Measurements from ENCODE around the gene IKZF3.

The IKZF3 gene

GRCh38 chr17:39739885-39740356 lies 124.2 kb downstream of the IKZF3 start:
- Histone ChIP-seq H3K27me3 (replicated peaks in 2 of 5; ENCODE audit: control insufficient read depth in 4 of 5, insufficient read depth in 5 of 5, low read length in 4 of 5) (peaks cover 0 to 83% (median 48%) of the 10 kb centered on the region in 5 experiments), H3K9me3 (ENCODE audit: control extremely low read depth in 1 of 5, control insufficient read depth in 4 of 5, insufficient read depth in 2 of 5, low read depth in 1 of 5, low read length in 4 of 5) (no peaks in the 10 kb centered on the region), H3K4me3 (ENCODE audit: control insufficient read depth in 1 of 7, extremely low read depth in 1 of 7, insufficient read depth in 4 of 7, low read depth in 2 of 7, low read length in 6 of 7) (no peak overlapping the region), H3K4me1 (ENCODE audit: control extremely low read depth in 1 of 4, control insufficient read depth in 4 of 4, insufficient read depth in 4 of 4, low read length in 3 of 4) (peaks cover 0 to 25% (median 10%) of the 10 kb centered on the region in 4 experiments), H3K36me3 (ENCODE audit: control insufficient read depth in 4 of 4, insufficient read depth in 4 of 4, low read length in 3 of 4) (no peaks in the 10 kb centered on the region), H3K27ac (ENCODE audit: insufficient read depth in 1 of 2, low read depth in 1 of 2, low read length in 2 of 2, poor library complexity in 1 of 2, severe bottlenecking in 2 of 2) (no peak overlapping the region)
- DNase-seq = no peak
- POLR2A ChIA-PET = no interaction called here
- WGBS (ENCODE audit: insufficient coverage) = 45% methylated on average over 5 of the region's 9 CpGs
- CTCF ChIA-PET = no interaction called here

- ChIA-PET POLR2A (no interaction called here), CTCF (no interaction called here)
- Histone ChIP-seq H3K27ac (ENCODE audit: insufficient read depth in 1 of 2, low read depth in 1 of 2, low read length in 2 of 2, poor library complexity in 1 of 2, severe bottlenecking in 2 of 2) (no peak overlapping the region), H3K4me1 (ENCODE audit: control extremely low read depth in 1 of 4, control insufficient read depth in 4 of 4, insufficient read depth in 4 of 4, low read length in 3 of 4) (peaks cover 0 to 25% (median 10%) of the 10 kb centered on the region in 4 experiments), H3K36me3 (ENCODE audit: control insufficient read depth in 4 of 4, insufficient read depth in 4 of 4, low read length in 3 of 4) (no peaks in the 10 kb centered on the region), H3K4me3 (ENCODE audit: control insufficient read depth in 1 of 7, extremely low read depth in 1 of 7, insufficient read depth in 4 of 7, low read depth in 2 of 7, low read length in 6 of 7) (peak overlapping the region in 2 of 7 experiments; percentile 23 to 55), H3K9me3 (ENCODE audit: control extremely low read depth in 1 of 5, control insufficient read depth in 4 of 5, insufficient read depth in 2 of 5, low read depth in 1 of 5, low read length in 4 of 5) (no peaks in the 10 kb centered on the region), H3K27me3 (replicated peaks in 2 of 5; ENCODE audit: control insufficient read depth in 4 of 5, insufficient read depth in 5 of 5, low read length in 4 of 5) (peaks cover 0 to 80% (median 48%) of the 10 kb centered on the region in 5 experiments)
- 3% methylated on average over 23 of the region's 32 CpGs for WGBS (ENCODE audit: insufficient coverage)
- no peak for DNase-seq
These were observed 124.9 kb downstream of the IKZF3 start for GRCh38 chr17:39738983-39739884.

GRCh38 chr17:39738568-39738901 lies 125.6 kb downstream of the IKZF3 start:
- no peaks in the 10 kb centered on the region for H3K36me3 ChIP-seq (ENCODE audit: control insufficient read depth in 4 of 4, insufficient read depth in 4 of 4, low read length in 3 of 4)
- H3K9me3 ChIP-seq (ENCODE audit: control extremely low read depth in 1 of 5, control insufficient read depth in 4 of 5, insufficient read depth in 2 of 5, low read depth in 1 of 5, low read length in 4 of 5) = no peaks in the 10 kb centered on the region
- WGBS (ENCODE audit: insufficient coverage) = 0% methylated on average over 8 of the region's 13 CpGs
- peak overlapping the region in 2 of 7 experiments; percentile 11 to 16 for H3K4me3 ChIP-seq (ENCODE audit: control insufficient read depth in 1 of 7, extremely low read depth in 1 of 7, insufficient read depth in 4 of 7, low read depth in 2 of 7, low read length in 6 of 7)
- POLR2A ChIA-PET = no interaction called here
- peaks cover 0 to 78% (median 47%) of the 10 kb centered on the region in 5 experiments for H3K27me3 ChIP-seq (replicated peaks in 2 of 5; ENCODE audit: control insufficient read depth in 4 of 5, insufficient read depth in 5 of 5, low read length in 4 of 5)
- DNase-seq = peak in 2 of 3 donors; percentile 34 to 45
- peaks cover 0 to 25% (median 10%) of the 10 kb centered on the region in 4 experiments for H3K4me1 ChIP-seq (ENCODE audit: control extremely low read depth in 1 of 4, control insufficient read depth in 4 of 4, insufficient read depth in 4 of 4, low read length in 3 of 4)
- CTCF ChIA-PET = no interaction called here
- no peak overlapping the region for H3K27ac ChIP-seq (ENCODE audit: insufficient read depth in 1 of 2, low read depth in 1 of 2, low read length in 2 of 2, poor library complexity in 1 of 2, severe bottlenecking in 2 of 2)

GRCh38 chr17:39737760-39738567 lies 126.1 kb downstream of the IKZF3 start, which contains the start of gene GRB7:
TSS of gene GRB7 (plus strand) at chr17:39737938. CDS start at chr17:39742302, 4,364 bp downstream.
- ChIA-PET CTCF (no interaction called here), POLR2A (interaction anchor here (0.6 kb wide), 1 partner anchor 27 kb away, joined by 5 read pairs; no protein-coding TSS in a partner anchor)
- 3% methylated on average over 27 of the region's 34 CpGs for WGBS (ENCODE audit: insufficient coverage)
- Histone ChIP-seq H3K36me3 (ENCODE audit: control insufficient read depth in 4 of 4, insufficient read depth in 4 of 4, low read length in 3 of 4) (no peaks in the 10 kb centered on the region), H3K9me3 (ENCODE audit: control extremely low read depth in 1 of 5, control insufficient read depth in 4 of 5, insufficient read depth in 2 of 5, low read depth in 1 of 5, low read length in 4 of 5) (no peaks in the 10 kb centered on the region), H3K27me3 (replicated peaks in 2 of 5; ENCODE audit: control insufficient read depth in 4 of 5, insufficient read depth in 5 of 5, low read length in 4 of 5) (peaks cover 0 to 73% (median 43%) of the 10 kb centered on the region in 5 experiments), H3K4me3 (ENCODE audit: control insufficient read depth in 1 of 7, extremely low read depth in 1 of 7, insufficient read depth in 4 of 7, low read depth in 2 of 7, low read length in 6 of 7) (peak within 1 kb of the TSS in 3 of 7 experiments; percentile 19 to 37 (median 36)), H3K4me1 (ENCODE audit: control extremely low read depth in 1 of 4, control insufficient read depth in 4 of 4, insufficient read depth in 4 of 4, low read length in 3 of 4) (peaks cover 0 to 25% (median 10%) of the 10 kb centered on the region in 4 experiments), H3K27ac (ENCODE audit: insufficient read depth in 1 of 2, low read depth in 1 of 2, low read length in 2 of 2, poor library complexity in 1 of 2, severe bottlenecking in 2 of 2) (no peak within 1 kb of the TSS)
- no peak for DNase-seq

GRCh38 chr17:39737206-39737759 lies 126.8 kb downstream of the IKZF3 start:
- DNase-seq = no peak
- Histone ChIP-seq H3K9me3 (ENCODE audit: control extremely low read depth in 1 of 5, control insufficient read depth in 4 of 5, insufficient read depth in 2 of 5, low read depth in 1 of 5, low read length in 4 of 5) (no peaks in the 10 kb centered on the region), H3K27ac (ENCODE audit: insufficient read depth in 1 of 2, low read depth in 1 of 2, low read length in 2 of 2, poor library complexity in 1 of 2, severe bottlenecking in 2 of 2) (no peak overlapping the region), H3K4me3 (ENCODE audit: control insufficient read depth in 1 of 7, extremely low read depth in 1 of 7, insufficient read depth in 4 of 7, low read depth in 2 of 7, low read length in 6 of 7) (peak overlapping the region in 1 of 7 experiments; percentile 37), H3K4me1 (ENCODE audit: control extremely low read depth in 1 of 4, control insufficient read depth in 4 of 4, insufficient read depth in 4 of 4, low read length in 3 of 4) (peaks cover 0 to 25% (median 10%) of the 10 kb centered on the region in 4 experiments), H3K27me3 (replicated peaks in 2 of 5; ENCODE audit: control insufficient read depth in 4 of 5, insufficient read depth in 5 of 5, low read length in 4 of 5) (peaks cover 0 to 69% (median 39%) of the 10 kb centered on the region in 5 experiments), H3K36me3 (ENCODE audit: control insufficient read depth in 4 of 4, insufficient read depth in 4 of 4, low read length in 3 of 4) (no peaks in the 10 kb centered on the region)
- ChIA-PET POLR2A (interaction anchor here (0.6 kb wide), 1 partner anchor 27 kb away, joined by 5 read pairs; no protein-coding TSS in a partner anchor), CTCF (no interaction called here)
- WGBS (ENCODE audit: insufficient coverage) = 53% methylated on average over 5 of the region's 13 CpGs

GRCh38 chr17:39736319-39737165 lies 127.6 kb downstream of the IKZF3 start:
- ChIA-PET POLR2A (no interaction called here), CTCF (no interaction called here)
- peaks cover 0 to 25% (median 10%) of the 10 kb centered on the region in 4 experiments for H3K4me1 ChIP-seq (ENCODE audit: control extremely low read depth in 1 of 4, control insufficient read depth in 4 of 4, insufficient read depth in 4 of 4, low read length in 3 of 4)
- DNase-seq = no peak
- 91% methylated on average over 7 of the region's 10 CpGs for WGBS (ENCODE audit: insufficient coverage)
- H3K27ac ChIP-seq (ENCODE audit: insufficient read depth in 1 of 2, low read depth in 1 of 2, low read length in 2 of 2, poor library complexity in 1 of 2, severe bottlenecking in 2 of 2) = no peak overlapping the region
- H3K4me3 ChIP-seq (ENCODE audit: control insufficient read depth in 1 of 7, extremely low read depth in 1 of 7, insufficient read depth in 4 of 7, low read depth in 2 of 7, low read length in 6 of 7) = no peak overlapping the region
- H3K9me3 ChIP-seq (ENCODE audit: control extremely low read depth in 1 of 5, control insufficient read depth in 4 of 5, insufficient read depth in 2 of 5, low read depth in 1 of 5, low read length in 4 of 5) = no peaks in the 10 kb centered on the region
- H3K36me3 ChIP-seq (ENCODE audit: control insufficient read depth in 4 of 4, insufficient read depth in 4 of 4, low read length in 3 of 4) = no peaks in the 10 kb centered on the region
- H3K27me3 ChIP-seq (replicated peaks in 2 of 5; ENCODE audit: control insufficient read depth in 4 of 5, insufficient read depth in 5 of 5, low read length in 4 of 5) = peaks cover 0 to 65% (median 35%) of the 10 kb centered on the region in 5 experiments

Measured in common myeloid progenitor, CD34-positive (primary cell).